C1 segment of cervical spinal cord (tissue), 14 donors: ENCODE results near the gene DDX17.

Experiments
- DNase-seq, 14 donors: peaks; one replicate each; lab custom pipeline; 2025; lab: John Stamatoyannopoulos, UW

DDX17 gene

GRCh38 chr22:38448945-38449745 lies 57.0 kb downstream of the DDX17 start:
- DNase-seq, result no peak

DNA sequence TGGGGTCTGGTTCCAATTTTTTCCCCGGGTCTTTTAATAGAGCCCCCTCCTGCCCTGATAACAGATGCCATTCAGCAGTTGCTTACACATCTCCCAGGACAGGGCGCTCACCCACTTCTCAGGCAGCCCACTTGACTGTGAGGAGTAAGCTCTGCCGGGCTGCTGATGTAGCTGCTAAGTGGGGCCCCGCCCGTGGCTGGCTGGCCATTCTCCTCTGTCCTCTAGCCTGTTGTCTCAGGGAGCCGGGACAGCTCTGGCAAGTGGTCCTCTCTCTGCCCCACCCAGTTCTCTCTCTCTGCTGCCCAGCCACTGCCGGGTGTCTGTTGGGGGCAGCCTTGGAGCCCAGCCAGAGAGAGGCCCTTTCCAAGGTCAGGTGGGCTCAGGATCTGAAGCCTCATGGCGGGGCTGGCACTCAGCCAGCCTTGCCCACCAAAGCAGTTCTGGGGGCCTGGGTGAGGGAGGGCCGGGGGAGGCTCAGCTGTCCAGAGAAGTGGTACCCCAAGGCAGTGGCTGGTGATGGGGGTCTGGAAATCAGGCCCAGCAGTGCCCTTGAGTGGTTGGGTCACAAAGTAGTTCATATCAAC lies 60.0 kb downstream of the DDX17 start:
- DNase-seq, result no peak

DNA sequence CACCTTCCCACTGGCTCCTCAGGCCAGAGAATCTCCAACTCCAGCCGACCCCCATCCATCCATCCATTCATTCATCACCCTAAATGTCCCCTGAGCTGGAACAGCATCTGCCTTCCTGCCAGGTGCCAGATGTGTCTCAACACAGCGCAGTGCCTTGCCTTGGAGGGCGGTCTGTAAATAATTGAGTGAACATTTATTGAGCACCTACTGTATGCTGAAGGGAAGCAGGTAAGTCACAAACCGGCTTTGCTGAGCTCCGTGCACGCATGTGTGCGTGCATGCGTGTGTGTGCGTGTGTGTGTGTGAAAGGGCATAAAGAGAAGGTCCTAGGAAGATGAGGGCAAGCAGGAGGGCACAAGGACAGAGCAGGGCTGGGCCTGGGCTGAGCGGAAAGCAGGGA lies 61.3 kb downstream of the DDX17 start:
- no peak for DNase-seq

DNA sequence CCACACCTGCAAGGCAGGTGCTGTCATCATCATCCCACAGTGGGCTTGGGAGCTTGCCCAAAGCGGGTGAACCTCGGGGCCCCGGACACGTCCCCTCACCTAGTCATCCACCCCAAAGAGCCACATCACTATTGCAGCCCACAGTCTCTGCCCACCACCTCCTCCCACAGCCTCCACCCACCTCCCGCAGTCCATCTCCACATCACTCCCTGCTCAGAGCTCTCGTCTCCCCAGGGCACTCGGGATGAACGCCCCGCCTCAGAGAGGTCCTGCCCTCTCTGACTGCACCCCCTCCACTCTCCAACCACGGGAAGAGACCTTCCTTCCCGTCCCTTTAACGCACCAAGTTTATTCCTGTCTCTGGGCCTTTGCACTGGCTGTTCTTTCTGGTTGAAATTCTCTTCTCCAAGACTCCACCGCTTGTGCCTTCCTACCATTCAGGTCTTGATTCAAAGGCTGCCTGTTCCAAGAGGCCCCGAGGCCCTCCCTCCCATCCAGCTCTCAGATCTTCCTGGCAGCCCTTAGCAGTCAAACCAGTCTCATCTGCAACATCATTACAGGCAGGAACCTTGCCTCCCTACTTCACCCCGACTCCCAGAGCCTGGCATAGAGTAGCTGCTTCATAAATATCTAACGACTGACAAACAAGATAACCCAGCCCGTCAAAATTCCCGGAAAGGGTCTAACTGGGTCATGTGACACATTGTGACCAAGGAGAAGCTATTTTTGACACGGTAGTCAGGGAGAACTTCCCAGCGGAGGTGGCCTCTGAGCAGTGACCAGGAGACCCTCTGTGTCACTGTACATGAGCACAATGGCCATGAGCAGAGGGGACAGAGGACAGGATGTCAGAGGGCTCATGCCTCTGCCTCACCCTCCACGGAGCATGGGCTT lies 62.2 kb downstream of the DDX17 start:
- no peak for DNase-seq

DNA sequence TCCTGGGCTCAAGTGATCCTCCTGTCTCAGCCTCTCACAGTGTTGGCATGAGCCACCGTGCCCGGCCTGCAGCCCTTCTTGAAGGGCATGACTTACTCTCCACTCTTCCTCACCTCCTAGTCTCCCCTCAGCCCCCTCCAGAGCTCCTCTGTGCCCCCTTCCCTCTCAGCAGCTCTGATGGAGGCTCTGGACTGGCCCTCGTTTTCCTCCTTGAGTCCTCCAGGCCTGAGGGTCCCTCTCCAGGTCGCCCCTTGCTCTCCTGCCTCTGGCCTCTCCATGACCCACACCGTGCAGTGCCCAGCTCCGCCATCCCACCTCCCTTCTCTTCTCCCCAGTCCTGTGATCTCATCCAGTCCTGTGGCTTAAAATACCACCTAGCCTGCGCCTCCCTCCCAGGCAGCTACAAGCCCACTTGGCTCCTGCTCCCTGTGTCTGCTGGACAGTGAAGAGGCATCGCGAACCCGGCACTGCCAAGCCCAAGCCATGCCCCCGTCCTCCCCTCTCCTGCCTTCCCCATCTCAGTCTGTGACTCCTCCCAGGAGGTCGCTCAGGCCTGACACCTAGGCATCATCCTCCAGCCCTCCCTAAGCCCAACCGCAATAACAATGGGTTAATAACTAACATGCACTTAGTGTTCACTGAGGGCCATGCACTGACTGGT lies 63.0 kb downstream of the DDX17 start:
- no peak for DNase-seq

DNA sequence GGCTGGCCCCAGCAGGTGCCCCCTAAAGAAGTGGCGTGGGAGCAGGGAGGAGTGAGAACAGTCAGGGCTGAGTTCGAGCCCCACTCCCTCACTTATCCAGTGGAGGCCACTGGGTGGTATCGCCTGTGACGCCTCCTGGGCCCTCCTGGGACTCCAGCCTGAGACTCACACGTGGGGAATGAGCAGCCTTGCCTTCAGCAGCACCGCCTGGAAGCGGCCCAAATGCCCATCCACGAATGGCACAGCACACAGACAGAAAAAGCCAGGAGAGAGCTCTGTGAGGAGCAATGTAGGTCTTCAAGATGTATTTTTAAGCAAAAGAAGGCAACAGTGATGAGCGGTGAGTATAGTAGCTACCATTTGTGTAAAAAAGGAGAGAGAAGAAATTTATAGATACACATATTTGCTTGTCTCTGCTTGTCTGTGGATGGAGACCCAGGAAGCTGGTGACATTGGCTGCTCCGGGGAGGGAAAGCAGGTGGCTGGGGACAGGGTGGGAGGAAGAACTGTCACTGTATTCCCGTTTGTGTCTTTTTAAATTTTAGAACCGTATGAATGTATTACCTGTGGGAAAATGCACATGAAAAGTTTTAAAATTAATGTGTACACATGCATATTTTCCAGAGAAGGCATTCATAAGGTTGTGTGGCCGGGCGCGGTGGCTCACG lies 64.4 kb downstream of the DDX17 start:
- DNase-seq, result no peak

DNA sequence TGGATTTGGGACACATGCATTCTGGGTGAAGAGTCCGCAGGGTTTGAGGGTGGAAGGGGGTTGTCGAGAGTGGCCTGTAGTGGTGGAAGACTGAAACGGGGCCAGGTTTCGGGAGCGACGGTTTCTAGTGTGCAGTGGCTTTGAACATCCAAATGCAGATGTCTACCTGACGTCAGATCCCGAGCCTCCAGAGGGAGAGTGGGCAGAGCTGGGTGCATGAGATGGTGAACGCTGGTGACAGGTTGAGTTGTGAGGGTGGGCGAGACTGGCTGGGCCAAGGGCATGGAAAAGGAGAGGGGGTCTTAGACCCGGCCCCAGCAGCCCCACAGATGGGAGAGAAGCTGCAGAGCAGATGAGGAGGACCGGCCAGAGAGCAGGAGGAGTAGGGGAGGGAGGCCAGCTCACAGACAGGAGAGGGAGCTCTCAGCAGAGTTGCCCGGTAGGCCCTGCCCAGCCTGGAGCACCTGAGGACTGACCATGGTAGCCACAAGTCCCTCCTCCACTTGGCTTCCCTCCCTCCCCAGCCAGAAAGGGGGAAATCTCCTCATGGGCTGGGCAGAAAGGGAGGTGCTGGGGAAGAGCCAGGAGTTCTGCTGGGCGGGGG lies 65.3 kb downstream of the DDX17 start:
- no peak for DNase-seq

DNA sequence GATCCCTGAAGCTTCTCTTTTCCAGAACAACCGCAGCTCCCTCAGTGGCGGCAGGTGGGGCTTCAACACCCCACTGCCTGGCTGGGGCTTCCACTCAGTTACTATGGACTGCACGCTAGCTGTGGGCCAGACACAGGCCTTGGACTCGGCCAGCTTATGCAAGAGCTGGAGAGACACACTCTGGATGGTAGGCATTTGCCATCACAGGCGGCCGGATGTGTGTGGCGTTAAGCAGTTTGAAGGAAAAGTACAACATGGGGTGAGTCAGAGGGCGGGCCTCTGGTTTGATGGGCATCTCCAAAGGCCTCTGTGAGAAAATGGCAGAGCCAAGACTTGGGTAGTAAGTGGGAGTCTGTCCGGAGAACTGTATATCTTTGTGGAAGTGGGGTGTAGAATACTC lies 68.7 kb downstream of the DDX17 start:
- DNase-seq, result no peak

DNA sequence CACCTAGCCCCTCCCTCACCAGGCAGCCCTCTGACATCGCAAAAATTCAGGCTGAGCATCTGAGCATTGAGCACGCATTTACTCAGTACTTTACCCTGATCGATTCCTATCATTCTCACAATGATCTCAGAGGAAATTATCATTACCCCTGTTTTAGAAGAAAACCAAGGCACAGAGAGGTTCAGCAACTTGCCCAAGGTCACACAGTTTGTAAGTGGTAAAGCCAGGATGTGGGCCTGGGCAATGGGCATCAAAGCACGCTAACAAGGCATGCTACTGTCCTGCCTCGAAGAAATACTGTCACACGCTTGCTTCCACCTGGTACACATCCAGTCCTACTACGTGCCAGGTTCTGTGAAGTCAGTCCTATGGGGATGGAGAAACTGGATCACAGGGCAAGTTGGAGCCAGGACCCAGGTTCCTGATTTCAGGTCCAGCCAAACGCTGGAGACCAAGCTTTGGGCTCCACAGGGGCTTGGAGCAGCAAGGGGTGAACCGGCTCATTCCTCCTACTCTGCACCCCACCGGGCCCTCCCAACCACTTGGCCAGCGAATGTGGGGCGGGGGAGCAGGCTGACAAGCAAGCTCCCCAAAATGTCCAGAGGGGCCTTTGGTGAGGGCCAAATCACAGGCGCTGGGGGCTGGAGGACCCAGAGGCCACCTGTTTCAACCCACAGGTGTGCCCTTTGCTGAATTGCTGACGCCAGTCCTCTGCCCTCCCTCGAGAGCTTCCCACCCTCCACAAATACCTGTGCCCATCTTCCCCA lies 69.3 kb downstream of the DDX17 start:
- DNase-seq, result no peak

GRCh38 chr22:38435965-38436364 lies 70.1 kb downstream of the DDX17 start:
- DNase-seq, result no peak

DNA sequence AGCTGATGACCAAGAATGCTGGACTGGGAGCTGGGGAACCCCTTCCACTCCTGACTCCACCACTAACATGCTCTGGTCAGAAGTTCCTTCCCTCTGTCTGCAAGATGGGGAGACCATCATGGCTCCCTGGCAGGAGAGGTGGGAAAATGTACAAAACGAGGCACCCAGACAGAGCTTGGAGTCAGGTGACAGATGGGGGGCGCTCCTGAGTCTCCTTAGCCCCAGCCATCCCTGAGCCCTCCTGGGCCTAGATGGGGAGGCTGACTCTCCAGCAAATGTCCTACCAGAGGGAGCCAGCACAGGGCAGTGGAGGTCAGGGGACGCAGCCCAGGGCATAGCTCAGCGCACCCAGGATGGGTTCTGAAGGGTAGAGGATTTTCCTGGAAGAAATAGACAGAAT lies 71.1 kb downstream of the DDX17 start:
- DNase-seq, result no peak

GRCh38 chr22:38433871-38434270 lies 72.2 kb downstream of the DDX17 start:
- DNase-seq, result no peak
